HG03460 (cell line): ENCODE results near the gene PGM5.

Experiments used
- ATAC-seq: cut with Tn5 transposase; IDR thresholded peaks from one replicate; pipeline ENCODE4 v1.9.1; 2021; ENCODE audit not compliant: unreplicated experiment

The PGM5 gene

GRCh38 chr9:68532131-68532530 lies 175.7 kb downstream of the PGM5 start:
- ATAC-seq, result no peak

DNA sequence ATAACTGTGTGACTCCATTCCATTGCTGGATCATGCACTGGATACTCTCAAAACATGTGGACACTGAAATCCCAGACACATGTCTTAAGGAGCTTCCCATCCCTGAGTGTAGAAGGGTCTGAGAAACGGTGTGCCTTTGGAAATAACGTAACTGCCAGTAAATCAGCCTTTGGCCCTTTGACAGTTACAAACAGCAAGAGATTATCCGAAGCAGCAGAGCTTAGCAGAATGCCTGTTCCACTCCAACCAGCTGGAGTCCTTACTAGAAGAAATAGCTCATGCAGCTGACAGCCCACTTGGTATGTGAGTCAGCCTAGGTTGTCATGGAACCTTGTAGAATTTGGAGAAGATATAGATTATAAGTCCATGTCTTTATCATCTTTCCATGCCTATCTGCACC lies 177.3 kb downstream of the PGM5 start:
- no peak for ATAC-seq

DNA sequence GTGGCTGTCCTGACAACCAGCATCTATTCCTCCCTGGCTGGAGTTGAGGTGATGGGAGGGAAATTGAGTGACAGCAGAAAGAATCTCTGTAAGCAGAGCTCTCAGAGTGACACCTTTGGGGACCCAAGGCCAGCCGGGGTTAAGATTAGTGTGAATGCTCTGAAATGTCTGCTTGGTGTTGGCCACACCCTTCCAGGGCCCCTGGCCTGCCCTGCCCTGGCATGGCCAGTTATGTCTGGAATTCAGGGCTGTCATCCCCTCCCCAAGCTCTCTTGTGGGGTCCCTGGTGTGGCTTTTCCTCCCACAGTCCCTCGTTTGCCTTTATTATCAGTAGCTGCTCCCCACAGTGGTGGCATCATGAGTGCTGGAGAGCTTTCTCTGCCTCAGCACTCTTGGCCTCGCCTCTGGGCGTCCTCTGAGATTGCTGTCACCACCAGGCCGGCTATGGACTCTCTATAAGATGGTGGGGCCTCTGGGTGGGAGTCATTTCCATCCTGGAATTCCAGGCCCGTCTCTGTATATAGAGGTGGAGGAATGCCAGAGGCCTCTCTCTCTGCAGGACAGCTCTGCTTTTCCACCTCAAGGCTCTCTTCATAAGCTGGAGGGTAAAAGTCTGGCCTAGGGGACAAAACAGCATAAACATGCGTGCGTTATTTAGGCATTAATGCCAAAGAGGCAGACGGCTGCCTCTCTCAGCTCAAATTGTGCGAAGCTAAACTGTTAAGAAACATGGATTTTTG lies 180.6 kb downstream of the PGM5 start:
- ATAC-seq, result no peak

GRCh38 chr9:68537616-68537880 lies 181.1 kb downstream of the PGM5 start:
- ATAC-seq, result no peak

GRCh38 chr9:68538200-68538599 lies 181.8 kb downstream of the PGM5 start:
- no peak for ATAC-seq

- no peak for ATAC-seq
Measured at GRCh38 chr9:68540712-68541535, 184.5 kb downstream of the PGM5 start, which contains the start of gene TMEM252. Gene TMEM252, minus strand, starts transcription at chr9:68540883. Its CDS starts 69 bp downstream, at chr9:68540814.

GRCh38 chr9:68541568-68541967 lies 185.2 kb downstream of the PGM5 start:
- no peak for ATAC-seq

GRCh38 chr9:68545033-68545705 lies 188.8 kb downstream of the PGM5 start:
- ATAC-seq, result no peak

DNA sequence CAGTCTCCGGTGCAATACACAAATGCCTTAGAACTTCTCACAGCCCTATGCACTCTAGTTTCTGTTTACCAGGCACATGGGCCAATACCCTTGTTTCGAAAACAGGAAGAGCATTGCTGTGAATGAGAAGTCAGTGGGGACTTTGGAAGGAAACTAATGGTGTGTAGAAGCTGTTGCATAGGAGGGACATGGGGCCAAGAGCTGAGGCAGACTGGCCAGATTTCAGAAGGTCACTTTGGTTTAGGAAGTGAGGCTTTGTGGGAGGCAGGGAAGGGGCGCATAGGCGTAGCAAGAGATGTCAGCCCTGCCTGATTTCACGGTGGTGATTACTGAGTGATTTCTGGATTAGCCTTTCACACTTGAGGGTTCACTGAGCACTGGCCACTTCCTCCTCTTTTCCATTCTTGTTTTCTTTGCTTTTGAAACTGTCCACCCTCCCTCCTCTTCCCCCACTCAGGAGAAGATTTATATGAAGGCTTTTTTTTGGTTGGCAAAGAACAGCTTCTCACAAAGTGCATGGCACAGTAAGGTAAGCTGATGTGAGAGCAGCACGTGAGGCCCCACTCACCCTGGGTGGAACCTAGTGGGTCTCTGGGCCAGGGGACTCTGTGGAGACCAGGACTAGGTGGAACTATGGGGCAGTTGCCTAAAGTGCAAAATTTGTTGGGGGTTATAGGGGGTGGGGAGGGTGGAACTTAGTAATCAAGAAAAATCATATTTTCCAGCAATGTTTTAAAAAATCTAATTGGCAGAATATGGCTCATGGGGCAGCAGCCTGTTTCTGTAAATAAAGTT lies 190.4 kb downstream of the PGM5 start:
- ATAC-seq, result peak; percentile 81

DNA sequence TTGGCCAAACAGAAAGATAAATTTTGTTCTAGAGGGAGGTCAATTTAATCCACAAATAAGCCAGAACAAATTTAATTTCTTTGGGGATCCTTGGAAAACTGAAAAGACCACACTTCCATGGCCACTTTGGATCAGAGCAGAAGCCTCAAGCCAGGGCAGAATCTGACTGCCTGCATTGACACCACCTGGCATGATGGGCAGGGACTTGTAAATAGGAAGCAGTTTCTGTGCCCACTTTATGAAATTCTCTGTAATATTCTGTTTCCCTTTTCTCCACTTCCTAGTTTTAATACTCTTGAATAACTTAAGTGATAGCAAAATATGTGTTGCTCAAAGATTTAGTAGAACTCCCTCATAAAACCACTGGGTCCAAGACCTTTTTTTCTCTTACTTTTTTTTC lies 191.0 kb downstream of the PGM5 start:
- no peak for ATAC-seq

DNA sequence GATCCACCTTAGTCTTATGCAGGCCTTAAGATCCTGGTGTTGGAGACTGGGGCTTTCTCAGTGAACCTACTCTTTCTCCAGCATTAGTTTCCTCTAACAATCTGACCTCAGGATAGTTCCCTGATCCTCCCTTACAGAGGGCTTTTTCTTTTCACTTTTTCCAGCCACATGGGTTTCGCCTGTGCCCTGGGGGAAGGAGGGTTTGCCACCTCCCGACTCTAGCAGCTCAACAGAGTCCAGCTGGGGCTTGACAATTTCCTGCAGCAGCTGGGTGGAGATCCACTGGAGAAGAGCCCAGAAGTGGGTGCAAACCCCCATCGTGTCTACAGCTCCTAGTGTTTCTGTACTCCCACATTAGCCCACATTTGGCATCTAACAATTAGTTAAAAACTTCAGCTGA lies 191.8 kb downstream of the PGM5 start:
- ATAC-seq, result no peak

DNA sequence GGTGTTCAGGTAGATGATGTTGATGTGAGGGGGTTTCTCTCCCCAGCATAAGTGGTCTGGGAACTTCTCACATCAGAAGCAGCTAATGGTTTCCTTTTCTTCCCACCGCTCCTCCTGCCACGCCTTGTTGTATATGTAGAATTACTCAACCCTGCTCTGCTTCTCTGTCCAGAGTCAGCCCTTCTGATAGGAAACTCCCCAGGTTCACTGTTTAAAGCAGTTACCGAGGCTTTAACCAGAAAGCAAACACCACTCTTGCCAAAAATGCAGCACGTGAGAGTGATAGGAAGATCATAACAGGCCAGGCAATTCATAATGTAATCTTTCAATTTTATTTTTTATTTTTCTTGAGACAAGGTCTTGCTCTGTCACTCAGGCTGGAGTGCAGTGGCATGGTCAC lies 194.8 kb downstream of the PGM5 start:
- ATAC-seq, result no peak

GRCh38 chr9:68552700-68553476 lies 196.5 kb downstream of the PGM5 start:
- ATAC-seq, result no peak

- ATAC-seq, result no peak
Measured at GRCh38 chr9:68555437-68556150, 199.2 kb downstream of the PGM5 start.

DNA sequence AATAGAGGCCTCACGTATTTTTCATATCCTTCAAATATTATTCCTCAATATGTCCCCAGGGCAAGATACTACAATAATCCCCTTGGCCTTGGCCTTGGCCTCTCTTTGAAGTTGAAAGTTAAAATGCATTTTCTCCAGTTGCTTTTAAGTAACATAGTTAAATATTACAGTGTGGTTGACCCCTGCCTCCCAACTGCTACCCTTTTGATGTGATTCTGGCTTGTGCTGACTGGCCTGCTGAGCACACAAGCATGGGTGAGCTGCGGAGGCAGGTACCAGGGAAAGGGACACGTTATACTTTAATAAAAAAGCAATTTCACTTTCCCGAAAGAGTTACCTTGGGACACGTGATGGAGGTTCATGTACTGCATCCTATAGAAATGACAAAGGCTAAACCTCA lies 202.1 kb downstream of the PGM5 start:
- no peak for ATAC-seq

- ATAC-seq, result no peak
Measured at GRCh38 chr9:68560071-68560844, 203.8 kb downstream of the PGM5 start.

- no peak for ATAC-seq
Measured at GRCh38 chr9:68562461-68562860, 206.1 kb downstream of the PGM5 start.

DNA sequence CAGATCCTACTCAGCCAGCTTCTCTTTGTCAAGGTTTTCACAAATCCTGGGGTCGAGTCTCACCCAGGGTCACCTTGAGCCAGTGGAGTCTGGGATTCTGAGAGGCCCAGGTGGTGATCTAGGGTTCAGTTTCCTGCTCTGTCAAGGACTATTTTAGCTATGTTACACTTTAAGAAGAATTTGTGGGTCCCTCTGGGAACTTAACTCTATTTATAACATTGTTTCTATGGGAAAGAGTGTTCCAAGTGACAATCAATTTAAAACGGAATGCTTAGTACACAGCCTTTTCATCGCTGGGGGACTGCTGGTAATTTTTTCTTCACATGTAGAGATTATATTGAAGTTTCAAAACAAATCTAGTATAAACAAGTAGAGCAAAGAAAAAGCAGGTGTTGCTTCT lies 211.2 kb downstream of the PGM5 start:
- no peak for ATAC-seq

GRCh38 chr9:68574150-68574549 lies 217.7 kb downstream of the PGM5 start:
- ATAC-seq, result no peak
